ENCODE measurements around the gene EFNA5.

Gene EFNA5

GRCh38 chr5:107672211-107673038 is 1.7 kb upstream of the EFNA5 start (continued):
- TF ChIP-seq OVOL3 (tag by site-specific recombination; IDR thresholded peaks at IDR 0.05) (no peak), KLF8 (tag by site-specific recombination; IDR thresholded peaks at IDR 0.05) (peak; percentile 86; the same call in 1 of the 2 replicates), ZNF792 (tag by site-specific recombination; IDR thresholded peaks at IDR 0.05) (no peak), ZNF155 (tag by site-specific recombination; IDR thresholded peaks at IDR 0.05) (no peak), ZNF274 (IDR thresholded peaks at IDR 0.05; ENCODE audit: low read length) (no peak), ZNF274 (tag by site-specific recombination; IDR thresholded peaks at IDR 0.05; ENCODE audit: borderline replicate concordance) (no peak), ZNF629 (tag by site-specific recombination; IDR thresholded peaks at IDR 0.05) (no peak), ZNF449 (tag by site-specific recombination; IDR thresholded peaks at IDR 0.05) (0 out of 2 replicates have a peak, but pooled peaks have one; percentile 7), GLIS2 (tag by site-specific recombination; IDR thresholded peaks at IDR 0.05) (peak; percentile 82), RBAK (tag by site-specific recombination; IDR thresholded peaks at IDR 0.05) (no peak), ZNF677 (tag by site-specific recombination; IDR thresholded peaks at IDR 0.05) (no peak), ZNF623 (tag by site-specific recombination; IDR thresholded peaks at IDR 0.05) (no peak), ZNF398 (tag by site-specific recombination; IDR thresholded peaks at IDR 0.05) (peak; percentile 51), ZBTB44 (tag by site-specific recombination; IDR thresholded peaks at IDR 0.05) (no peak; the same call in 1 of the 2 replicates), ZNF366 (tag by site-specific recombination; conservative IDR thresholded peaks at IDR 0.05) (no peak), ZNF133 (tag by site-specific recombination; IDR thresholded peaks at IDR 0.05) (no peak), KLF1 (tag by site-specific recombination; IDR thresholded peaks at IDR 0.05) (peak; percentile 74), GLI4 (tag by site-specific recombination; IDR thresholded peaks at IDR 0.05) (no peak), BCL11A (tag by site-specific recombination; IDR thresholded peaks at IDR 0.05; ENCODE audit: low read depth) (no peak), YY1 (tag by site-specific recombination; IDR thresholded peaks at IDR 0.05) (no peak), PBX3 (CRISPR knock-in tag; IDR thresholded peaks at IDR 0.05) (0 out of 2 replicates have a peak, but pooled peaks have one; percentile 22), REPIN1 (tag by site-specific recombination; IDR thresholded peaks at IDR 0.05; ENCODE audit: low read depth) (no peak), ZNF174 (tag by site-specific recombination; IDR thresholded peaks at IDR 0.05) (no peak), ZNF548 (tag by site-specific recombination; IDR thresholded peaks at IDR 0.05) (no peak), ZNF624 (tag by site-specific recombination; IDR thresholded peaks at IDR 0.05) (no peak), ZNF670 (tag by site-specific recombination; IDR thresholded peaks at IDR 0.05; ENCODE audit: low read depth) (no peak), ZNF354C (tag by site-specific recombination; IDR thresholded peaks at IDR 0.05; ENCODE audit: borderline replicate concordance, low read depth) (no peak), ZNF658 (tag by site-specific recombination; IDR thresholded peaks at IDR 0.05) (no peak), ZNF791 (tag by site-specific recombination; IDR thresholded peaks at IDR 0.05) (no peak), ZNF146 (tag by site-specific recombination; IDR thresholded peaks at IDR 0.05) (no peak), ZNF202 (tag by site-specific recombination; IDR thresholded peaks at IDR 0.05; ENCODE audit: borderline replicate concordance) (no peak), ATF2 (tag by site-specific recombination; IDR thresholded peaks at IDR 0.05; ENCODE audit: low read depth) (no peak), ZNF37A (tag by site-specific recombination; IDR thresholded peaks at IDR 0.05) (no peak), ZNF626 (tag by site-specific recombination; IDR thresholded peaks at IDR 0.05) (peak; percentile 29; the same call in 1 of the 2 replicates), SETDB1 (IDR thresholded peaks at IDR 0.05; ENCODE audit: insufficient read length, low read length) (no peak)

Data from HEK293 (cell line).